Upper lobe of right lung (tissue), 1 donor: ENCODE results near the gene LYRM2. TPM values are rescaled to one million over a fixed set of nuclear protein-coding genes. Genes with fewer than 3 reads are reported as not detected.

Source experiments
- ATAC-seq: fragments of 200-7000 bp; cut with Tn5 transposase; one replicate; pipeline ENCODE4 v1.9.1; 2020; ENCODE audit warnings: mild to moderate bottlenecking, moderate library complexity
- DNase-seq: peaks from one replicate; pipeline ENCODE4 v3.0.0-alpha.2; 2020
- H3K27ac ChIP-seq: fragments of 200-600 bp; one replicate; pipeline ENCODE4 v1.8.0; 2022
- H3K27me3 ChIP-seq: fragments of 200-600 bp; one replicate; pipeline ENCODE4 v1.8.0; 2022; ENCODE audit warnings: mild to moderate bottlenecking
- H3K36me3 ChIP-seq: fragments of 200-600 bp; one replicate; pipeline ENCODE4 v1.8.0; 2022
- H3K4me1 ChIP-seq: fragments of 200-600 bp; one replicate; pipeline ENCODE4 v1.8.0; 2022
- H3K4me3 ChIP-seq: fragments of 200-600 bp; one replicate; pipeline ENCODE4 v1.8.0; 2022; ENCODE audit warnings: mild to moderate bottlenecking
- H3K9me3 ChIP-seq: fragments of 200-600 bp; one replicate; pipeline ENCODE4 v1.8.0; 2022
- CTCF ChIP-seq: fragments of 200-600 bp; IDR thresholded peaks from one replicate; pipeline ENCODE4 v1.8.0; 2022; ENCODE audit warnings: antibody characterized with exemption
- intact Hi-C: fragments of 100-400 bp; cut with DNase I; formaldehyde crosslinking; loops from one replicate; pipeline ENCODE4 v1.11.0; 2022
- total RNA-seq: library from RNA; stranded (reverse); fragmentation: NEBNext Ultra II Directional; extraction: Animal tissue kit (Norgen Biotek cat#: 25700); gene quantifications from one replicate; pipeline ENCODE4 v1.2.1, GENCODE V29; 2021
- donor health status: DM: no; HTN: yes; CAD: no; lungs with severe emphysema.

Gene LYRM2
- total RNA-seq, 1 donor from 2014 or later, result 32.9 TPM

- Histone ChIP-seq H3K36me3 (peaks cover 88% of the 10 kb centered on the region), H3K27ac (no peak overlapping the region), H3K4me1 (no peaks in the 10 kb centered on the region), H3K9me3 (no peaks in the 10 kb centered on the region), H3K27me3 (no peaks in the 10 kb centered on the region), H3K4me3 (no peak overlapping the region)
- TF ChIP-seq CTCF, result no peak
- intact Hi-C loops, result no loop called here
- ATAC-seq (no peak), DNase-seq (no peak)
These were observed 22.4 kb upstream of the LYRM2 start for GRCh38 chr6:89660981-89661380.

- Histone ChIP-seq H3K27me3 (no peaks in the 10 kb centered on the region), H3K27ac (no peak overlapping the region), H3K4me1 (no peaks in the 10 kb centered on the region), H3K36me3 (peaks cover 94% of the 10 kb centered on the region), H3K4me3 (no peak overlapping the region), H3K9me3 (no peaks in the 10 kb centered on the region)
- no peak for DNase-seq
- intact Hi-C loops, result no loop called here
- TF ChIP-seq CTCF, result no peak
- ATAC-seq, result no peak
These were observed 19.1 kb upstream of the LYRM2 start for GRCh38 chr6:89657445-89658158.

GRCh38 chr6:89655122-89655521 lies 16.6 kb upstream of the LYRM2 start:
- ATAC-seq (no peak), DNase-seq (no peak)
- Histone ChIP-seq H3K4me1 (no peaks in the 10 kb centered on the region), H3K27me3 (no peaks in the 10 kb centered on the region), H3K36me3 (peaks cover 89% of the 10 kb centered on the region), H3K27ac (no peak overlapping the region), H3K4me3 (no peak overlapping the region), H3K9me3 (no peaks in the 10 kb centered on the region)
- no peak for TF ChIP-seq CTCF
- intact Hi-C loops, result no loop called here

- H3K27ac ChIP-seq, result no peak overlapping the region
- ATAC-seq (no peak), DNase-seq (no peak)
- no peaks in the 10 kb centered on the region for H3K9me3 ChIP-seq
- no peaks in the 10 kb centered on the region for H3K27me3 ChIP-seq
- H3K4me1 ChIP-seq, result no peaks in the 10 kb centered on the region
- no peak for TF ChIP-seq CTCF
- no peak overlapping the region for H3K4me3 ChIP-seq
- intact Hi-C loops, result no loop called here
- H3K36me3 ChIP-seq, result peaks cover 90% of the 10 kb centered on the region
These were observed 12.0 kb upstream of the LYRM2 start for GRCh38 chr6:89650579-89650978.

GRCh38 chr6:89649682-89650081 lies 11.1 kb upstream of the LYRM2 start:
- intact Hi-C loops, result no loop called here
- peaks cover 87% of the 10 kb centered on the region for H3K36me3 ChIP-seq

More at GRCh38 chr6:89649682-89650081, 11.1 kb upstream of the LYRM2 start:
- Histone ChIP-seq H3K27me3 (no peaks in the 10 kb centered on the region), H3K4me1 (no peaks in the 10 kb centered on the region), H3K4me3 (no peak overlapping the region), H3K27ac (no peak overlapping the region), H3K9me3 (no peaks in the 10 kb centered on the region)
- DNase-seq (no peak), ATAC-seq (no peak)
- no peak for TF ChIP-seq CTCF
